PC-3 (cell line): Measurements from ENCODE around the gene ILDR2.

ENCODE experiments used
- CTCF ChIP-seq: fragments of 300-600 bp; sonication (generic); conservative IDR thresholded peaks from 2 replicates; pipeline ENCODE4 v1.5.1; 2017; ENCODE audit warnings: antibody characterized with exemption, low read depth, mild to moderate bottlenecking, low read length
- EZH2 ChIP-seq: fragments of 300-600 bp; sonication (generic); IDR thresholded peaks from one replicate; pipeline ENCODE4 v1.6.1; 2017; ENCODE audit warnings: antibody characterized with exemption, mild to moderate bottlenecking, low read length; ENCODE audit not compliant: unreplicated experiment

GRCh38 chr1:166870584-166870983 lies 104.8 kb downstream of the ILDR2 start:
- TF ChIP-seq EZH2 (no peak), CTCF (no peak)
